WTC11 (cell line): ENCODE data around the gene NIN. TPM values are rescaled to one million over a fixed set of nuclear protein-coding genes. Genes with fewer than 3 reads are reported as not detected.

ENCODE experiments used
- ATAC-seq: fragments of 200-7000 bp; cut with Tn5 transposase; 2 replicates; pipeline ENCODE4 v1.10.0; 2021; ENCODE audit warnings: mild to moderate bottlenecking, moderate library complexity
- CTCF ChIA-PET: fragments of 300-600 bp; sonication (Branson Sonifier 250); formaldehyde crosslinking; loops from one replicate; lab custom pipeline; 2021; ENCODE audit warnings: antibody characterized with exemption; lab: Charles Lee
- POLR2A ChIA-PET: fragments of 350-600 bp; sonication (Branson Sonifier 250); formaldehyde crosslinking; loops from one replicate; lab custom pipeline; 2021; ENCODE audit warnings: antibody characterized with exemption; lab: Charles Lee
- DNase-seq: peaks from one replicate; pipeline ENCODE4 v3.0.0; 2021; ENCODE audit warnings: low spot score
- H3K27ac Mint-ChIP-seq: 2 replicates; pipeline ENCODE4 v1.8.0; 2021; ENCODE audit warnings: mixed read lengths
- H3K27me3 Mint-ChIP-seq: 2 replicates; pipeline ENCODE4 v1.8.0; 2021; ENCODE audit warnings: low read depth, mild to moderate bottlenecking, moderate library complexity, mixed read lengths
- H3K36me3 Mint-ChIP-seq: 2 replicates; pipeline ENCODE4 v1.8.0; 2021; ENCODE audit warnings: mixed read lengths
- H3K4me1 Mint-ChIP-seq: 2 replicates; pipeline ENCODE4 v1.8.0; 2022; ENCODE audit warnings: mixed read lengths
- H3K4me3 Mint-ChIP-seq: 2 replicates; pipeline ENCODE4 v1.8.0; 2021; ENCODE audit warnings: mild to moderate bottlenecking, moderate library complexity, mixed read lengths
- H3K9me3 Mint-ChIP-seq: 2 replicates; pipeline ENCODE4 v1.8.0; 2021; ENCODE audit warnings: mixed read lengths
- CREB1 ChIP-seq: sonication (generic); formaldehyde crosslinking; IDR thresholded peaks from 2 replicates; pipeline ENCODE4 v1.8.0; 2023; ENCODE audit warnings: mild to moderate bottlenecking, missing genetic modification reagents
- CREM ChIP-seq: sonication (generic); formaldehyde crosslinking; IDR thresholded peaks from 2 replicates; pipeline ENCODE4 v1.8.1; 2022; ENCODE audit warnings: mild to moderate bottlenecking, missing genetic modification reagents, moderate library complexity
- ESRRA ChIP-seq: sonication (generic); formaldehyde crosslinking; IDR thresholded peaks from 2 replicates; pipeline ENCODE4 v1.8.1; 2022; ENCODE audit warnings: mild to moderate bottlenecking, missing genetic modification reagents, borderline replicate concordance
- ZNF232 ChIP-seq: sonication (generic); formaldehyde crosslinking; IDR thresholded peaks from 2 replicates; pipeline ENCODE4 v1.8.0; 2022; ENCODE audit warnings: mild to moderate bottlenecking, missing genetic modification reagents
- ZNF416 ChIP-seq: fragments of 250-450 bp; sonication (Bioruptor Pico); IDR thresholded peaks from 2 replicates; pipeline ENCODE4 v1.9.0; 2021; ENCODE audit warnings: mild to moderate bottlenecking, inconsistent platforms
- ZNF671 ChIP-seq: fragments of 250-450 bp; sonication (Bioruptor Pico); IDR thresholded peaks from 2 replicates; pipeline ENCODE4 v1.8.0; 2021; ENCODE audit warnings: mild to moderate bottlenecking
- total RNA-seq: library from RNA; stranded (reverse); gene quantifications from 3 replicates; pipeline ENCODE4 v1.2.3, GENCODE V29; 2021
- TF ChIP-seq, protein P1 (sequence below): sonication (generic); formaldehyde crosslinking; IDR thresholded peaks from 2 replicates; pipeline ENCODE4 v1.8.1; 2022; ENCODE audit warnings: mild to moderate bottlenecking, moderate library complexity, missing genetic modification reagents
- TF ChIP-seq, protein P2 (sequence below): sonication (generic); formaldehyde crosslinking; IDR thresholded peaks from 2 replicates; pipeline ENCODE4 v1.8.1; 2023; ENCODE audit warnings: mild to moderate bottlenecking, moderate library complexity, missing genetic modification reagents
- TF ChIP-seq, protein P3 (sequence below): sonication (generic); formaldehyde crosslinking; IDR thresholded peaks from 2 replicates; pipeline ENCODE4 v1.8.1; 2023; ENCODE audit warnings: mild to moderate bottlenecking, missing genetic modification reagents, moderate library complexity
- TF ChIP-seq, protein P4 (sequence below): sonication (generic); formaldehyde crosslinking; IDR thresholded peaks from 2 replicates; pipeline ENCODE4 v1.8.0; 2022; ENCODE audit warnings: missing genetic modification reagents
- TF ChIP-seq, protein P5 (sequence below): sonication (generic); formaldehyde crosslinking; conservative IDR thresholded peaks from 2 replicates; pipeline ENCODE4 v1.8.1; 2022; ENCODE audit warnings: mild to moderate bottlenecking, missing genetic modification reagents
- TF ChIP-seq, protein P6 (sequence below): sonication (generic); formaldehyde crosslinking; IDR thresholded peaks from 2 replicates; pipeline ENCODE4 v1.8.1; 2023; ENCODE audit warnings: mild to moderate bottlenecking, missing genetic modification reagents
- TF ChIP-seq, protein P7 (sequence below): fragments of 250-450 bp; sonication (Bioruptor Pico); IDR thresholded peaks from 2 replicates; pipeline ENCODE4 v1.9.0; 2021; ENCODE audit warnings: mild to moderate bottlenecking, borderline replicate concordance
- TF ChIP-seq, protein P8 (sequence below): sonication (generic); formaldehyde crosslinking; IDR thresholded peaks from 2 replicates; pipeline ENCODE4 v1.8.0; 2022; ENCODE audit warnings: mild to moderate bottlenecking, missing genetic modification reagents

Gene NIN
- total RNA-seq, 1 experiment from 2014 or later: 23.8 TPM

DNA sequence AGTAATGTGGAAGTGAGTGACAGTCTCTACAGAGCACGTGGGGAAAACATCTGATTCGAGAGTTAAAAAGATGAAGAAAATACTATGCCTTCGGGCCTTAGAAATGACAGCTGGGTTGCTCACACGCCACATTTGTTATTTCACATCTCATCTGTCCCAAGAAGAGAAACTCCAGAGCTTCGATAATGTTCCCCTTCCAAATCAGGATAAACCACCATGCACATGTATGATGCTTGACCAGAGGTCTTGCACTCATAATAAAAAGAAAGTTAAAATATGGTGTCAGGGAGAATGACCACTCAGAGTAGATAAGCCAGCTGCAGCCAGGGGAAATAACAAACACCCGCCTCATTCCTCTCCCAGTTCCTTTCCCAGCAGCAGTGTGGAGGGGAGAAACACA lies 34.6 kb downstream of the NIN start:
- TF ChIP-seq, protein P1, sequence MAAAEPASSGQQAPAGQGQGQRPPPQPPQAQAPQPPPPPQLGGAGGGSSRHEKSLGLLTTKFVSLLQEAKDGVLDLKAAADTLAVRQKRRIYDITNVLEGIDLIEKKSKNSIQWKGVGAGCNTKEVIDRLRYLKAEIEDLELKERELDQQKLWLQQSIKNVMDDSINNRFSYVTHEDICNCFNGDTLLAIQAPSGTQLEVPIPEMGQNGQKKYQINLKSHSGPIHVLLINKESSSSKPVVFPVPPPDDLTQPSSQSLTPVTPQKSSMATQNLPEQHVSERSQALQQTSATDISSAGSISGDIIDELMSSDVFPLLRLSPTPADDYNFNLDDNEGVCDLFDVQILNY (CRISPR knock-in tag): no peak
- TF ChIP-seq, protein P2, sequence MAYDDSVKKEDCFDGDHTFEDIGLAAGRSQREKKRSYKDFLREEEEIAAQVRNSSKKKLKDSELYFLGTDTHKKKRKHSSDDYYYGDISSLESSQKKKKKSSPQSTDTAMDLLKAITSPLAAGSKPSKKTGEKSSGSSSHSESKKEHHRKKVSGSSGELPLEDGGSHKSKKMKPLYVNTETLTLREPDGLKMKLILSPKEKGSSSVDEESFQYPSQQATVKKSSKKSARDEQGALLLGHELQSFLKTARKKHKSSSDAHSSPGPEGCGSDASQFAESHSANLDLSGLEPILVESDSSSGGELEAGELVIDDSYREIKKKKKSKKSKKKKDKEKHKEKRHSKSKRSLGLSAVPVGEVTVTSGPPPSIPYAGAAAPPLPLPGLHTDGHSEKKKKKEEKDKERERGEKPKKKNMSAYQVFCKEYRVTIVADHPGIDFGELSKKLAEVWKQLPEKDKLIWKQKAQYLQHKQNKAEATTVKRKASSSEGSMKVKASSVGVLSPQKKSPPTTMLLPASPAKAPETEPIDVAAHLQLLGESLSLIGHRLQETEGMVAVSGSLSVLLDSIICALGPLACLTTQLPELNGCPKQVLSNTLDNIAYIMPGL: no peak
- no peak for TF ChIP-seq ESRRA (CRISPR knock-in tag)
- TF ChIP-seq, protein P3, sequence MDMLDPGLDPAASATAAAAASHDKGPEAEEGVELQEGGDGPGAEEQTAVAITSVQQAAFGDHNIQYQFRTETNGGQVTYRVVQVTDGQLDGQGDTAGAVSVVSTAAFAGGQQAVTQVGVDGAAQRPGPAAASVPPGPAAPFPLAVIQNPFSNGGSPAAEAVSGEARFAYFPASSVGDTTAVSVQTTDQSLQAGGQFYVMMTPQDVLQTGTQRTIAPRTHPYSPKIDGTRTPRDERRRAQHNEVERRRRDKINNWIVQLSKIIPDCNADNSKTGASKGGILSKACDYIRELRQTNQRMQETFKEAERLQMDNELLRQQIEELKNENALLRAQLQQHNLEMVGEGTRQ (CRISPR knock-in tag): no peak
- no peak for TF ChIP-seq CREB1 (CRISPR knock-in tag)
- TF ChIP-seq, protein P4, sequence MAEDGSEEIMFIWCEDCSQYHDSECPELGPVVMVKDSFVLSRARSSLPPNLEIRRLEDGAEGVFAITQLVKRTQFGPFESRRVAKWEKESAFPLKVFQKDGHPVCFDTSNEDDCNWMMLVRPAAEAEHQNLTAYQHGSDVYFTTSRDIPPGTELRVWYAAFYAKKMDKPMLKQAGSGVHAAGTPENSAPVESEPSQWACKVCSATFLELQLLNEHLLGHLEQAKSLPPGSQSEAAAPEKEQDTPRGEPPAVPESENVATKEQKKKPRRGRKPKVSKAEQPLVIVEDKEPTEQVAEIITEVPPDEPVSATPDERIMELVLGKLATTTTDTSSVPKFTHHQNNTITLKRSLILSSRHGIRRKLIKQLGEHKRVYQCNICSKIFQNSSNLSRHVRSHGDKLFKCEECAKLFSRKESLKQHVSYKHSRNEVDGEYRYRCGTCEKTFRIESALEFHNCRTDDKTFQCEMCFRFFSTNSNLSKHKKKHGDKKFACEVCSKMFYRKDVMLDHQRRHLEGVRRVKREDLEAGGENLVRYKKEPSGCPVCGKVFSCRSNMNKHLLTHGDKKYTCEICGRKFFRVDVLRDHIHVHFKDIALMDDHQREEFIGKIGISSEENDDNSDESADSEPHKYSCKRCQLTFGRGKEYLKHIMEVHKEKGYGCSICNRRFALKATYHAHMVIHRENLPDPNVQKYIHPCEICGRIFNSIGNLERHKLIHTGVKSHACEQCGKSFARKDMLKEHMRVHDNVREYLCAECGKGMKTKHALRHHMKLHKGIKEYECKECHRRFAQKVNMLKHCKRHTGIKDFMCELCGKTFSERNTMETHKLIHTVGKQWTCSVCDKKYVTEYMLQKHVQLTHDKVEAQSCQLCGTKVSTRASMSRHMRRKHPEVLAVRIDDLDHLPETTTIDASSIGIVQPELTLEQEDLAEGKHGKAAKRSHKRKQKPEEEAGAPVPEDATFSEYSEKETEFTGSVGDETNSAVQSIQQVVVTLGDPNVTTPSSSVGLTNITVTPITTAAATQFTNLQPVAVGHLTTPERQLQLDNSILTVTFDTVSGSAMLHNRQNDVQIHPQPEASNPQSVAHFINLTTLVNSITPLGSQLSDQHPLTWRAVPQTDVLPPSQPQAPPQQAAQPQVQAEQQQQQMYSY (CRISPR knock-in tag): no peak
- TF ChIP-seq ZNF671 (CRISPR knock-in tag): no peak
- no peak for TF ChIP-seq CREM
- TF ChIP-seq, protein P5, sequence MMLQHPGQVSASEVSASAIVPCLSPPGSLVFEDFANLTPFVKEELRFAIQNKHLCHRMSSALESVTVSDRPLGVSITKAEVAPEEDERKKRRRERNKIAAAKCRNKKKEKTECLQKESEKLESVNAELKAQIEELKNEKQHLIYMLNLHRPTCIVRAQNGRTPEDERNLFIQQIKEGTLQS: no peak
- Mint-ChIP-seq H3K36me3 (peaks cover 5% of the 10 kb centered on the region; the same call in 1 of the 2 replicates), H3K27me3 (no peaks in the 10 kb centered on the region), H3K27ac (0 out of 2 replicates have a peak overlapping the region, but pooled peaks have one; percentile 13), H3K4me1 (peaks cover 27% of the 10 kb centered on the region), H3K9me3 (no peaks in the 10 kb centered on the region), H3K4me3 (no peak overlapping the region)
- ChIA-PET POLR2A (interaction anchor here (0.5 kb wide), 1 partner anchor 1161 kb away, joined by 10 read pairs; no protein-coding TSS in a partner anchor), CTCF (interaction anchor here (0.8 to 1.4 kb wide), 2 partner anchors 18 to 63 kb away, joined by 3 to 4 read pairs; no protein-coding TSS in a partner anchor)
- no peak for DNase-seq
- ATAC-seq: no peak

DNA sequence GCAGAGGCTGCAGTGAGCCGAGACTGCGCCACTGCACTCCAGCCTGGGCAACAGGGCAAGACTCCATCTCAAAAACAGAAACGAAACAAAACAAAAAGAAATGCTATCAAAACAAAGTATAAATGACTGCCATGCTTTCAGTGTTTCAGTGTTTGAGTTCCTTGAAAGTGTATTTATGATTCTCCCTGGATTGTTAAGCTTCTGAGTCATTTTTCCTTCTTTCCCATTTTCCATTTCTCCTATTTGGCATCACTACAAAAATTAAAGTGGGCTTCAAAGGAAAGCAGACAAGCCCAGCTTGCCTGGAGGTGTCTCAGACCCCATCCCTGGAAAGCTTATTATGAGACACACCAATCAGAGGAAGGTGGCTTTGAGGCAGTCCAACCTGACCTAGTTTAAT lies 35.1 kb downstream of the NIN start:
- CTCF ChIA-PET: no interaction called here
- Mint-ChIP-seq H3K36me3 (peaks cover 5% of the 10 kb centered on the region; the same call in 1 of the 2 replicates), H3K4me3 (no peak overlapping the region), H3K27ac (0 out of 2 replicates have a peak overlapping the region, but pooled peaks have one; percentile 13), H3K4me1 (peaks cover 27% of the 10 kb centered on the region), H3K9me3 (no peaks in the 10 kb centered on the region)
- no peak for DNase-seq
- no peak for ATAC-seq
- POLR2A ChIA-PET: interaction anchor here (0.5 kb wide), 1 partner anchor 1160 kb away, joined by 10 read pairs; no protein-coding TSS in a partner anchor
- TF ChIP-seq, protein P6, sequence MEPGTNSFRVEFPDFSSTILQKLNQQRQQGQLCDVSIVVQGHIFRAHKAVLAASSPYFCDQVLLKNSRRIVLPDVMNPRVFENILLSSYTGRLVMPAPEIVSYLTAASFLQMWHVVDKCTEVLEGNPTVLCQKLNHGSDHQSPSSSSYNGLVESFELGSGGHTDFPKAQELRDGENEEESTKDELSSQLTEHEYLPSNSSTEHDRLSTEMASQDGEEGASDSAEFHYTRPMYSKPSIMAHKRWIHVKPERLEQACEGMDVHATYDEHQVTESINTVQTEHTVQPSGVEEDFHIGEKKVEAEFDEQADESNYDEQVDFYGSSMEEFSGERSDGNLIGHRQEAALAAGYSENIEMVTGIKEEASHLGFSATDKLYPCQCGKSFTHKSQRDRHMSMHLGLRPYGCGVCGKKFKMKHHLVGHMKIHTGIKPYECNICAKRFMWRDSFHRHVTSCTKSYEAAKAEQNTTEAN: no peak
- TF ChIP-seq, all 79 proteins: peak for 0
- H3K27me3 Mint-ChIP-seq: no peaks in the 10 kb centered on the region

DNA sequence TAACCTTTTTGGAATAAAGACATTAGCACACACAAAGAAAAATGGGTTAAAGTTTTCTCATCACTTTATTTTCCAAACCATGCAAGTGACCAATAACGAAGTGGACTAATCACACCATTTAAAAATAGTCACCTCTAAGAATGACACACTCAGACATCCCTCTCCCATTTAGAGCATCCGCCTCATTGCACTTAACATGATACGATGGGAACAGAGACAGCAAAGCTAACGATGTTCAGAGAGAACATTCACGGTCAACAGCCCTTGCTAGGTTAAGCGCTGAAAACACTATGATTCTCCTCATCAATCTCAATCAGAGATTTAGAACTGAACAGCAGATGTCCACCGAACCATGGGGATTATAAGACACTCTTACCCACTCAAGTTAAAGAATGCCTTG lies 35.8 kb downstream of the NIN start:
- H3K4me1 Mint-ChIP-seq: peaks cover 27% of the 10 kb centered on the region
- ChIA-PET POLR2A (interaction anchor here (0.5 kb wide), 1 partner anchor 32 kb away, joined by 8 read pairs; no protein-coding TSS in a partner anchor), CTCF (interaction anchor here (0.6 to 1.8 kb wide), 2 partner anchors 18 to 65 kb away, joined by 3 to 11 read pairs; no protein-coding TSS in a partner anchor)
- peak overlapping the region; percentile 39 for H3K27ac Mint-ChIP-seq
- DNase-seq (no peak), ATAC-seq (no peak)
- H3K27me3 Mint-ChIP-seq: no peaks in the 10 kb centered on the region
- TF ChIP-seq ESRRA (CRISPR knock-in tag) (no peak), ZNF232 (no peak), ZNF416 (CRISPR knock-in tag) (no peak), CREB1 (CRISPR knock-in tag) (no peak)
- TF ChIP-seq, protein P7, sequence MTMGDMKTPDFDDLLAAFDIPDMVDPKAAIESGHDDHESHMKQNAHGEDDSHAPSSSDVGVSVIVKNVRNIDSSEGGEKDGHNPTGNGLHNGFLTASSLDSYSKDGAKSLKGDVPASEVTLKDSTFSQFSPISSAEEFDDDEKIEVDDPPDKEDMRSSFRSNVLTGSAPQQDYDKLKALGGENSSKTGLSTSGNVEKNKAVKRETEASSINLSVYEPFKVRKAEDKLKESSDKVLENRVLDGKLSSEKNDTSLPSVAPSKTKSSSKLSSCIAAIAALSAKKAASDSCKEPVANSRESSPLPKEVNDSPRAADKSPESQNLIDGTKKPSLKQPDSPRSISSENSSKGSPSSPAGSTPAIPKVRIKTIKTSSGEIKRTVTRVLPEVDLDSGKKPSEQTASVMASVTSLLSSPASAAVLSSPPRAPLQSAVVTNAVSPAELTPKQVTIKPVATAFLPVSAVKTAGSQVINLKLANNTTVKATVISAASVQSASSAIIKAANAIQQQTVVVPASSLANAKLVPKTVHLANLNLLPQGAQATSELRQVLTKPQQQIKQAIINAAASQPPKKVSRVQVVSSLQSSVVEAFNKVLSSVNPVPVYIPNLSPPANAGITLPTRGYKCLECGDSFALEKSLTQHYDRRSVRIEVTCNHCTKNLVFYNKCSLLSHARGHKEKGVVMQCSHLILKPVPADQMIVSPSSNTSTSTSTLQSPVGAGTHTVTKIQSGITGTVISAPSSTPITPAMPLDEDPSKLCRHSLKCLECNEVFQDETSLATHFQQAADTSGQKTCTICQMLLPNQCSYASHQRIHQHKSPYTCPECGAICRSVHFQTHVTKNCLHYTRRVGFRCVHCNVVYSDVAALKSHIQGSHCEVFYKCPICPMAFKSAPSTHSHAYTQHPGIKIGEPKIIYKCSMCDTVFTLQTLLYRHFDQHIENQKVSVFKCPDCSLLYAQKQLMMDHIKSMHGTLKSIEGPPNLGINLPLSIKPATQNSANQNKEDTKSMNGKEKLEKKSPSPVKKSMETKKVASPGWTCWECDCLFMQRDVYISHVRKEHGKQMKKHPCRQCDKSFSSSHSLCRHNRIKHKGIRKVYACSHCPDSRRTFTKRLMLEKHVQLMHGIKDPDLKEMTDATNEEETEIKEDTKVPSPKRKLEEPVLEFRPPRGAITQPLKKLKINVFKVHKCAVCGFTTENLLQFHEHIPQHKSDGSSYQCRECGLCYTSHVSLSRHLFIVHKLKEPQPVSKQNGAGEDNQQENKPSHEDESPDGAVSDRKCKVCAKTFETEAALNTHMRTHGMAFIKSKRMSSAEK (CRISPR knock-in tag): no peak
- TF ChIP-seq, protein P3 (CRISPR knock-in tag): no peak
- TF ChIP-seq, protein P8, sequence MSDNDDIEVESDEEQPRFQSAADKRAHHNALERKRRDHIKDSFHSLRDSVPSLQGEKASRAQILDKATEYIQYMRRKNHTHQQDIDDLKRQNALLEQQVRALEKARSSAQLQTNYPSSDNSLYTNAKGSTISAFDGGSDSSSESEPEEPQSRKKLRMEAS: no peak
- no peaks in the 10 kb centered on the region for H3K9me3 Mint-ChIP-seq
- H3K4me3 Mint-ChIP-seq: no peak overlapping the region
- peaks cover 9% of the 10 kb centered on the region; the same call in 1 of the 2 replicates for H3K36me3 Mint-ChIP-seq
